PC-9 (cell line): ENCODE measurements around the gene LRRC28.

Experiments
- CTCF ChIP-seq: fragments of 200-600 bp; sonication (generic); conservative IDR thresholded peaks from 2 replicates; pipeline ENCODE4 v1.6.1; 2017; ENCODE audit warnings: mixed run types, antibody characterized with exemption, mild to moderate bottlenecking, moderate library complexity
- EZH2 ChIP-seq: fragments of 200-600 bp; sonication (generic); IDR thresholded peaks from 2 replicates; pipeline ENCODE4 v1.8.0; 2017; ENCODE audit warnings: antibody characterized with exemption, low read depth

- TF ChIP-seq CTCF (no peak), EZH2 (no peak)
These were observed 14.3 kb downstream of the LRRC28 start for GRCh38 chr15:99265541-99266070.
